PC-3 (cell line): ENCODE results near the gene ETV6. TPM values are rescaled to one million over a fixed set of nuclear protein-coding genes. Genes with fewer than 3 reads are reported as not detected.

Experiments used
- ATAC-seq: fragments of 200-7000 bp; cut with Tn5 transposase; 2 replicates; pipeline ENCODE4 v1.9.1; 2020; ENCODE audit warnings: mild to moderate bottlenecking, moderate library complexity
- BruUV-seq: library from RNA; stranded (reverse); fragments of 400-500 nt; replicated peaks from 2 replicates; lab custom pipeline; 2021; lab: Mats Ljungman, UMichigan
- CTCF ChIA-PET: fragments of 300-600 bp; sonication (Branson Sonifier 250); formaldehyde crosslinking; loops from one replicate; lab custom pipeline; 2022; ENCODE audit warnings: antibody characterized with exemption; lab: Charles Lee
- POLR2A ChIA-PET: fragments of 300-600 bp; sonication (Branson Sonifier 250); formaldehyde crosslinking; loops from one replicate; lab custom pipeline; 2022; ENCODE audit warnings: antibody characterized with exemption; ENCODE audit not compliant: unreplicated experiment; lab: Charles Lee
- DNase-seq: peaks from one replicate; pipeline ENCODE4 v3.0.0-alpha.2; 2015
- H2AFZ ChIP-seq: fragments of 300-600 bp; sonication (generic); 2 replicates; pipeline ENCODE4 v1.6.0; 2016; ENCODE audit warnings: antibody characterized with exemption, low read length
- H3F3A ChIP-seq: fragments of 300-600 bp; sonication (generic); one replicate; pipeline ENCODE4 v1.6.0; 2017; ENCODE audit warnings: antibody characterized with exemption, low read length, control low read depth, mild to moderate bottlenecking; ENCODE audit not compliant: unreplicated experiment
- H3K27ac ChIP-seq: fragments of 300-600 bp; sonication (generic); 2 replicates; pipeline ENCODE4 v1.5.1; 2016; ENCODE audit warnings: mild to moderate bottlenecking, low read length
- H3K27me3 ChIP-seq: fragments of 300-600 bp; sonication (generic); 2 replicates; pipeline ENCODE4 v1.6.1; 2016; ENCODE audit warnings: low read length, mixed read lengths
- H3K36me3 ChIP-seq: fragments of 300-600 bp; sonication (generic); 2 replicates; pipeline ENCODE4 v1.6.1; 2016; ENCODE audit warnings: low read depth, mixed run types, low read length, mixed read lengths
- H3K4me1 ChIP-seq: fragments of 300-600 bp; sonication (generic); 2 replicates; pipeline ENCODE4 v1.5.1; 2016; ENCODE audit warnings: low read length; ENCODE audit not compliant: insufficient read depth
- H3K4me2 ChIP-seq: fragments of 300-600 bp; sonication (generic); 2 replicates; pipeline ENCODE4 v1.6.0; 2016; ENCODE audit warnings: low read length
- H3K4me3 ChIP-seq: fragments of 300-600 bp; sonication (generic); 2 replicates; pipeline ENCODE4 v1.5.1; 2016; ENCODE audit warnings: mild to moderate bottlenecking, low read length, mixed read lengths
- H3K79me2 ChIP-seq: fragments of 300-600 bp; sonication (generic); 2 replicates; pipeline ENCODE4 v1.6.1; 2017; ENCODE audit warnings: low read length, mixed read lengths
- H3K9ac ChIP-seq: fragments of 300-600 bp; sonication (generic); 2 replicates; pipeline ENCODE4 v1.6.0; 2016; ENCODE audit warnings: mild to moderate bottlenecking, low read length
- H3K9me2 ChIP-seq: fragments of 300-600 bp; sonication (generic); replicated peaks from 2 replicates; pipeline ENCODE4 v1.6.1; 2016; ENCODE audit warnings: mixed run types, low read length, mixed read lengths
- H3K9me3 ChIP-seq: fragments of 300-600 bp; sonication (generic); 2 replicates; pipeline ENCODE4 v1.6.1; 2016; ENCODE audit warnings: low read length, mixed read lengths
- H4K20me1 ChIP-seq: fragments of 300-600 bp; sonication (generic); 2 replicates; pipeline ENCODE4 v1.6.1; 2016; ENCODE audit warnings: low read length, mixed read lengths
- CTCF ChIP-seq: fragments of 300-600 bp; sonication (generic); conservative IDR thresholded peaks from 2 replicates; pipeline ENCODE4 v1.5.1; 2017; ENCODE audit warnings: antibody characterized with exemption, low read depth, mild to moderate bottlenecking, low read length
- EZH2 ChIP-seq: fragments of 300-600 bp; sonication (generic); IDR thresholded peaks from one replicate; pipeline ENCODE4 v1.6.1; 2017; ENCODE audit warnings: antibody characterized with exemption, mild to moderate bottlenecking, low read length; ENCODE audit not compliant: unreplicated experiment
- EZH2phosphoT487 ChIP-seq: fragments of 300-600 bp; sonication (generic); IDR thresholded peaks from 2 replicates; pipeline ENCODE4 v1.6.1; 2018; ENCODE audit warnings: mild to moderate bottlenecking, antibody characterized with exemption, low read length, borderline replicate concordance
- intact Hi-C: fragments of 100-400 bp; cut with micrococcal nuclease; formaldehyde crosslinking; loops from 2 replicates; pipeline ENCODE4 v1.9.0; 2023
- total RNA-seq: library from RNA; depleted of rRNA; stranded (reverse); fragments of >200 nt; gene quantifications from 2 replicates; pipeline ENCODE4 v1.2.3, GENCODE V29; 2014

The ETV6 gene
- total RNA-seq, 1 experiment from 2014 or later = 5.0 TPM

GRCh38 chr12:11662369-11662768 is 12.9 kb downstream of the ETV6 start:
- intact Hi-C loops = no loop called here
- no peaks in the 10 kb centered on the region for H3K9me3 ChIP-seq
- DNase-seq (no peak), ATAC-seq (no peak)
- H3K27ac ChIP-seq = no peak overlapping the region
- H3K4me2 ChIP-seq = no peak overlapping the region
- H3K36me3 ChIP-seq = no peaks in the 10 kb centered on the region
- no peaks in the 10 kb centered on the region for H3K9me2 ChIP-seq
- H3K27me3 ChIP-seq = no peaks in the 10 kb centered on the region
- no peaks in the 10 kb centered on the region for H3K4me1 ChIP-seq
- no peak overlapping the region for H2AFZ ChIP-seq
- no TSS peak for BruUV-seq
- TF ChIP-seq EZH2phosphoT487 = no peak
- no peak for TF ChIP-seq CTCF
- no peak for TF ChIP-seq EZH2
- ChIA-PET POLR2A (no interaction called here), CTCF (no interaction called here)
- H3F3A ChIP-seq = no peaks in the 10 kb centered on the region
- no peak overlapping the region for H3K9ac ChIP-seq
- H3K79me2 ChIP-seq = peaks cover 3% of the 10 kb centered on the region; the same call in 1 of the 2 replicates
- no peak overlapping the region for H3K4me3 ChIP-seq
- no peaks in the 10 kb centered on the region for H4K20me1 ChIP-seq

- H3K27ac ChIP-seq = no peak overlapping the region
- H3F3A ChIP-seq = no peaks in the 10 kb centered on the region
- intact Hi-C loops = no loop called here
- H2AFZ ChIP-seq = no peak overlapping the region
- ChIA-PET CTCF (no interaction called here), POLR2A (no interaction called here)
- no peaks in the 10 kb centered on the region for H3K9me2 ChIP-seq
- TF ChIP-seq EZH2 (no peak), EZH2phosphoT487 (no peak), CTCF (no peak)
- DNase-seq = no peak
- H3K36me3 ChIP-seq = no peaks in the 10 kb centered on the region
- no TSS peak for BruUV-seq
- H3K4me2 ChIP-seq = no peak overlapping the region
- no peak for ATAC-seq
- H3K9ac ChIP-seq = no peak overlapping the region
- H3K27me3 ChIP-seq = no peaks in the 10 kb centered on the region
- no peaks in the 10 kb centered on the region for H4K20me1 ChIP-seq
- no peaks in the 10 kb centered on the region for H3K9me3 ChIP-seq
- no peaks in the 10 kb centered on the region for H3K4me1 ChIP-seq
- H3K4me3 ChIP-seq = no peak overlapping the region
- H3K79me2 ChIP-seq = no peaks in the 10 kb centered on the region; the same call in 1 of the 2 replicates
These were observed 13.7 kb downstream of the ETV6 start for GRCh38 chr12:11663130-11663529.

DNA sequence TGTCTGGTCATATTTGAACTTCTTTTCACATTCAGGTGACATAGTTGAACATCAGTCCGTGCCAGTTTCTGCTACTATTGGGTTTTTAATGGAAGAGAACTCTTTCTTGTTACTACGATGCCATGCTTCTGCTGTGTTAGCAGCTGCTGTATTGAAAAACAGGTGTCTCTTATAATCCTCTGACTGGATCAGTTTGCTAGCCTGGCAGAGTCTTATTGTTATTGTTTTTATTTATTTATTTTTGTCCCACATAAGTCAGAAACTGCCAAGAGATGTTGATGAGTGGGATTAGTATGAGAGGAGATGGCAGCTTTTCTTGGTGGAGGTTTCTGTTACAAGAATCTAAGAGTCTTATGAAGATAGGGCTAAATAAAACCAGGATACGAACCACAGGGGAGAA is 14.6 kb downstream of the ETV6 start:
- no peak overlapping the region for H2AFZ ChIP-seq
- ChIA-PET POLR2A (no interaction called here), CTCF (no interaction called here)
- ATAC-seq (no peak), DNase-seq (no peak)
- H3K27ac ChIP-seq = no peak overlapping the region
- H3F3A ChIP-seq = no peaks in the 10 kb centered on the region
- no peaks in the 10 kb centered on the region for H3K9me3 ChIP-seq
- no peaks in the 10 kb centered on the region for H3K9me2 ChIP-seq
- H3K4me1 ChIP-seq = no peaks in the 10 kb centered on the region
- H3K4me2 ChIP-seq = no peak overlapping the region
- intact Hi-C loops = no loop called here
- no TSS peak for BruUV-seq
- H3K4me3 ChIP-seq = no peak overlapping the region
- no peaks in the 10 kb centered on the region for H4K20me1 ChIP-seq
- no peaks in the 10 kb centered on the region for H3K27me3 ChIP-seq
- no peaks in the 10 kb centered on the region for H3K36me3 ChIP-seq
- no peak overlapping the region for H3K9ac ChIP-seq
- no peaks in the 10 kb centered on the region; the same call in 1 of the 2 replicates for H3K79me2 ChIP-seq
- TF ChIP-seq EZH2phosphoT487 (no peak), EZH2 (no peak), CTCF (no peak)
